ENCODE data around the gene KCNMA1. TPM values are rescaled to one million over a fixed set of nuclear protein-coding genes. Genes with fewer than 3 reads are reported as not detected.

Gene KCNMA1
- total and polyA plus RNA-seq, 9 of the 15 experiments (the other 6 are each of a cell fraction or from before 2014, with no cell fraction given): 0.01 to 0.95 (median 0.15) TPM; not detected in 4

DNA sequence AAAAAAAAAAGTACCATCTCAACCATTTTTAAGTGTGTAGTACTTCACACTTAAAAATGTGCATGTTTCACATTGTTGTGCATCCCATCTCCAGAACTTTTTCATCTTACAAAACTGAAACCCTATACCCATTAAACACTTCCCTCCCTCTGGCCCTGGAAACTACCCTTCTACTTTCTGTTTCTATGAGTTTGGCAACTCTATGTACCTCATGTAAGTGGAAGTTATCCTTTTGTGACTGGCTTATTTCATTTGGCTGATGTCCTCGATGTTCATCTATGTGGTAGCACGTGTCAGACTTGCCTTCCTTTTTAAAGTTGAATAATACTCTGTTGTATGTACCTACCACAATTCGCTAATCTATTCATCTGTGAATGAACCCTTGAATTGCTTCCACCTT lies 12.2 kb downstream of the KCNMA1 start:
- Histone ChIP-seq H3K27me3 (ENCODE audit: control insufficient read depth in 2 of 2, insufficient read depth in 2 of 2, low read length in 2 of 2) (peaks cover 7 to 11% of the 10 kb centered on the region in 2 experiments; a peak in 3 of 5 replicates), H3K27ac (ENCODE audit: extremely low read depth, low read depth, low read length) (no peak overlapping the region), H3K4me1 (replicated peaks in 1 of 2; ENCODE audit: control insufficient read depth in 2 of 2, insufficient read depth in 2 of 2, low read length in 2 of 2) (no peaks in the 10 kb centered on the region), H3K79me2 (ENCODE audit: control insufficient read depth, insufficient read depth, low read length) (no peaks in the 10 kb centered on the region), H3K4me3 (no peak overlapping the region), H3K9ac (ENCODE audit: insufficient read depth in 1 of 2, low read depth in 2 of 2, low read length in 2 of 2) (no peak overlapping the region), H3K9me3 (replicated peaks; ENCODE audit: control insufficient read depth, insufficient read depth, low read depth, low read length) (no peaks in the 10 kb centered on the region), H2AFZ (ENCODE audit: low read depth, low read length) (no peak overlapping the region), H3K36me3 (ENCODE audit: control insufficient read depth, insufficient read depth, low read length) (no peaks in the 10 kb centered on the region), H3K4me2 (ENCODE audit: insufficient read depth, low read length) (no peak overlapping the region), H4K20me1 (replicated peaks; ENCODE audit: control insufficient read depth, insufficient read depth, low read length) (no peaks in the 10 kb centered on the region; the same call in 1 of the 2 replicates), H3K9me1 (ENCODE audit: control insufficient read depth, insufficient read depth, low read length) (no peaks in the 10 kb centered on the region)
- TF ChIP-seq ZNF589 (CRISPR knock-in tag; IDR thresholded peaks at IDR 0.05; ENCODE audit: low read depth) (no peak), ZNF274 (IDR thresholded peaks at IDR 0.05; ENCODE audit: borderline replicate concordance, low read depth, low read length) (no peak), CBX3 (IDR thresholded peaks at IDR 0.05; ENCODE audit: borderline replicate concordance in 1 of 2, low read length in 2 of 2) (no peak), ZKSCAN8 (CRISPR knock-in tag; IDR thresholded peaks at IDR 0.05) (no peak), FOXM1 (IDR thresholded peaks at IDR 0.05; ENCODE audit: low read depth) (no peak), FOXM1 (CRISPR knock-in tag; IDR thresholded peaks at IDR 0.05; ENCODE audit: low read depth) (no peak), CBX5 (IDR thresholded peaks at IDR 0.05; ENCODE audit: borderline replicate concordance, low read depth) (no peak), GTF2A2 (tag; IDR thresholded peaks at IDR 0.05) (no peak), KLF13 (tag; IDR thresholded peaks at IDR 0.05; ENCODE audit: borderline replicate concordance, low read depth) (no peak), MTF1 (CRISPR knock-in tag; IDR thresholded peaks at IDR 0.05; ENCODE audit: borderline replicate concordance) (no peak), PHF20 (IDR thresholded peaks at IDR 0.05; ENCODE audit: partially characterized antibody) (no peak), EHMT2 (IDR thresholded peaks at IDR 0.05) (no peak)
- TF ChIP-seq, protein P1, sequence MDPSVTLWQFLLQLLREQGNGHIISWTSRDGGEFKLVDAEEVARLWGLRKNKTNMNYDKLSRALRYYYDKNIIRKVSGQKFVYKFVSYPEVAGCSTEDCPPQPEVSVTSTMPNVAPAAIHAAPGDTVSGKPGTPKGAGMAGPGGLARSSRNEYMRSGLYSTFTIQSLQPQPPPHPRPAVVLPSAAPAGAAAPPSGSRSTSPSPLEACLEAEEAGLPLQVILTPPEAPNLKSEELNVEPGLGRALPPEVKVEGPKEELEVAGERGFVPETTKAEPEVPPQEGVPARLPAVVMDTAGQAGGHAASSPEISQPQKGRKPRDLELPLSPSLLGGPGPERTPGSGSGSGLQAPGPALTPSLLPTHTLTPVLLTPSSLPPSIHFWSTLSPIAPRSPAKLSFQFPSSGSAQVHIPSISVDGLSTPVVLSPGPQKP (CRISPR knock-in tag; IDR thresholded peaks at IDR 0.05): no peak
- TF ChIP-seq, protein P2, sequence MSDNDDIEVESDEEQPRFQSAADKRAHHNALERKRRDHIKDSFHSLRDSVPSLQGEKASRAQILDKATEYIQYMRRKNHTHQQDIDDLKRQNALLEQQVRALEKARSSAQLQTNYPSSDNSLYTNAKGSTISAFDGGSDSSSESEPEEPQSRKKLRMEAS (CRISPR knock-in tag; IDR thresholded peaks at IDR 0.05): no peak
- intact Hi-C loops (cut with micrococcal nuclease): no loop called here
- no peak for DNase-seq (ENCODE audit: extremely low read depth in 1 of 4, low spot score in 3 of 4)
- FAIRE-seq: no peak
- CTCF ChIA-PET (ENCODE audit: low intra/inter-chr PET ratio): no interaction called here
- in situ Hi-C loops (cut with MboI): loop anchor here (25.0 kb wide), 1 partner anchor 238 kb away; no protein-coding TSS in a partner anchor
- no TSS peak for BruUV-seq (replicated peaks)
- POLR2A ChIA-PET: no interaction called here
- WGBS (ENCODE audit: insufficient coverage, low coverage, missing lambda C conversion rate): 5% methylated on average over 3 of the region's 3 CpGs
- ATAC-seq: no peak
